NCI-H187 (cell line): ENCODE measurements around the gene PLEKHM3.
"Not testable (repeated sequence)": the region's sequence is repeated elsewhere in the genome, so short reads cannot be mapped to it uniquely, and the experiment has no call there.

Source experiments
- DNase-seq, 2 experiments: peaks; one replicate each; lab custom pipeline; 2025; lab: John Stamatoyannopoulos, UW

The PLEKHM3 gene

DNA sequence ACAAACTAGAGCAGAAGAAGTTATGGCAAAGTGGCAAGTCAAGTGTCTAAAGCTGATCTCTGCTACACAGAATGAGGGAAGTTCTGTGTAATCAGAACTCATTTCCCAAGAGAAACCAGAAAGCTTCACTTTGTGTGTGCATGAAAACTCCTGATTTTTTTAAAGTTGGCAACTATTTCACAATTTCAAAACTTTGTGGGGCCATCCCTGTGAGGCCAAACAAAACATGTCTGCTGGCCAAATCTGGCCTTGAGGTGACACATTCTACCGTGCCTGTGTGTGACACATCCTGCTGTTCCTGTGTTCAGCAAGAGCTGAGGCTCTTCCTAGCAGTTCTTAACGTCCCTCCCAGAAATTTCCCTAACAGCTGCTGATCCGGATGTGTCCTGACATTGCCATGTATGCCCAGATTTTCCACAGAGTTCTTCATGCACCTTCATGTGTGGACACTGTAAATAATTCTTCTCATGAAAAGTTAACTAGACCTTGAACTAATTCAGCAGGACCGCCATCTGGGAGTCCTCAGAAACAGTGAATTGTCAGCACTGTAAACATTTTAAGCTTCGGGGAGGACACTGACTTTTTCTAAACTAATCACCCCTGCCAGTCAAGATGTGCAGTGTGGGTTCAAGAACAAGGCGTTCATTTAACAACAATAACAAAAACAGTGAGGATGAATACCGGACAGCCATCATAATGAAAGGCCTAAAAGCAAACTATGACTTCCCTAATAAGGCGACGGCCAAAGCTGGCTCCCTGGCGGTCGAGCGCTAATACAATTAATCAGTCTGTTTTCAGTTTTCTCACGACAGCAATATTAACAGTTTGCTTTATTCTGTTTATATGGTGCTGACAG lies 99.0 kb downstream of the PLEKHM3 start:
- DNase-seq: no peak

GRCh38 chr2:207925601-207926000 lies 99.7 kb downstream of the PLEKHM3 start:
- no peak for DNase-seq

DNA sequence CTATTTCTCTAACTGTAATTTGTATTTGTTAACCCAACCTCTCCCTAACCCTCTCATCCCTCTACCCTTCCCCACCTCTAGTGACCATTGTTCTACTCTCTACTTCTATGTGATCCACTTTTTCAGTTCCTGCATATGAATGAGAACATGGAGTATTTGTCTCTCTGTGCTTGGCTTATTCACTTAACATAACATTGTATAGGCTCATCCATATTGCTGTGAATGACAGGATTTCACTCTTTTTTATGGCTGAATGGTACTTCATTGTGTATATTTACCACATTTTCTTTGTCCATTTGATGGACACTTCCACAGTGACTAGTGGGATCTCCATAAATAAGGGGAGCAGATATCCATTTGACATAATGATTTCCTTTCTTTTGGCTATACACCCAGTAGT lies 103.7 kb downstream of the PLEKHM3 start:
- DNase-seq: no peak

DNA sequence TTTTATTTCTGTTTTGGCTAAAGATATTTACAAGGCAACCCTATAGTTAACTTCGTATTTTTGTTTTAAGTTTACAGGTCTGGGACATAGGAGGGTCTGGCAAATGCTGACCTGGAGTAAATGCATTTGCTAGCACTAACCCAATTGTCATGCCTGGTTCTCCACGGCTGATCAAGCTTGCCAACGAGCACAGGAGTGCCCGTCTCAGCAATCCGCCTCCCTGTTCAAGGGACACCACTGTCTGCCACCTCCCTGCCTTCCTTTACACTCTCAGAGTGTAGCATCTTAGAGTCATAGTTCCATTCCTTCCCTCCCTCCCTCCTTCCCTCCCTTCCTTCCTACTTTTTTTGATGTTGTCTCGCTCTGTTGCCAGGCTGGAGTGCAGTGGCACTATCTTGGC lies 104.6 kb downstream of the PLEKHM3 start:
- no peak for DNase-seq

DNA sequence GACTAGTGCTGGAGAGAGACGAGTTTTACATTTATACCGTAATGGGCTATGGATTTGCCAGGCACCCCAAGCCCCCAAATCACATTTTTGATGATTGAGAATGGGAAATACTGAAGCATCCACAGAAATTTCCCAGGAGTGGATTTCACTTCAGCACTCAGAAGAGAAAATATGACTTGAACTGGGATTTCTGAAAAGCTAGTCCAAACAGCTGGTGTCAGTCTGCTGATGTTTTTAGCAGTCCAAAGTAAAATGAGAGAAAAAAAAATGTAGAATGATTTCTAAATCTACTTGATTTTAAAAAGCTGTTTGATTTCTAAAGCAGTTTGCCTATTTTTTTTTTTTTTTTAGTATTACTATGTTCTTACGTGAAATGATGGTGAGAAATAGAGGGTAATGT lies 105.0 kb downstream of the PLEKHM3 start:
- no peak for DNase-seq

DNA sequence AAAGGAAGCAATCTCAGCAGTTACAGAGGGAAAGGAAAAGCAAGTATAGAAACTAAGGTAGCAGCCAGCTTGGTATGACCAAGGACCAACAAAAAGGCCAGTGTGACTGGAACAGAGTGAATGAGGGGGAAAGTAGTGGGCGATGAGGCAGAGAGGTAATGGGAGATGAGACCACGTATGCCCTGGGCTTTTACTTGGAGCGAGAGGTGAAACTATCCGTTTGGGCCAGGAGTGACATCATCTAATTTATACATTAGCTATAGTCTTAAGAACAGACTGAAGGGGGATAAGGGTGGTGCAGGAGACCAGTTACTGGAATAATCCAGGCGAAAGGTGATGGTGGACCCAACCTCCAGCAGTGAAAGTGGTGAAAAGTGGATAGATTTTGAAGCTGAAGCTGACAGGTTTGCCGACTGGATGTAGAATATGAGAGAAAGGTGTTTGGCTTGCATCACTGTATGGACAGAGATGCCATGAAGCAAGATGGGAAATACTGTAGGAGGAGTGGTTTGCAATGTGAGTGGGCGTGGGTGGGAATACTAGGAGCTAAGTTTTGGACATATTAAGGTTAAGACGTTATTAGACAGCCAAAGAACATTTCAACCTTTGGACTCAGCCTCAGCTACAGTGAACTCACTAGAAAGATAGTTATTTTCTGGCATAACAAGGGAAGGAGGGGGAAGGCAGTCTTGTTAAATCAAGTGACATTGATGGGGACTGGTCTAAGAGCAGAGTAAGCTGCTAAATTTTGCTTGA lies 106.0 kb downstream of the PLEKHM3 start:
- no peak for DNase-seq

GRCh38 chr2:207914716-207915115 lies 110.6 kb downstream of the PLEKHM3 start:
- DNase-seq: no peak

DNA sequence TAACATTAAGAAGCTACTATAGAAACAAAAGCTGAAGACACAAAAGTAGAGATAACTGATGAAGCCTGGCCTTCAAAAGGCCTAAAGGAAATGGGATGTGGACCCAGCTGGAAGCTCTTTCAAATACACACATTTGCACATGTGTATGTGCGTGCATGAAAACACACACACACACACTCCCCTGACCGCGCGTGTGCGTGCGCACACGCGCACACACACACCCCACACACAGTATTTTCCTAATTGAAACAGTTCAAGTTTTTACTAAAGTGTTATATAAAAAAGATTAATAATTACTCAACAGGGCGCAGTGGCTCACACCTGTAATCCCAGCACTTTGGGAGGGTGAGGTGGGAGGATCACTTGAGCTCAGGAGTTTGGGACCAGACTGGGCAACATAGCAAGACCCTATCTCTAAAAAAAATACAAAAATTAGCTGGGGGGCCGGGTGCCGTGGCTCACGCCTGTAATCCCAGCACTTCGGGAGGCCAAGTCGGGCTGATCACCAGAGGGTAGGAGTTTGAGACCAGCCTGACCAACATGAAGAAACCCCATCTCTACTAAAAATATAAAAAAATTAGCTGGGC lies 111.5 kb downstream of the PLEKHM3 start:
- no peak for DNase-seq

GRCh38 chr2:207911856-207912255 lies 113.5 kb downstream of the PLEKHM3 start:
- no peak for DNase-seq

GRCh38 chr2:207911215-207911614 lies 114.1 kb downstream of the PLEKHM3 start:
- DNase-seq: no peak

DNA sequence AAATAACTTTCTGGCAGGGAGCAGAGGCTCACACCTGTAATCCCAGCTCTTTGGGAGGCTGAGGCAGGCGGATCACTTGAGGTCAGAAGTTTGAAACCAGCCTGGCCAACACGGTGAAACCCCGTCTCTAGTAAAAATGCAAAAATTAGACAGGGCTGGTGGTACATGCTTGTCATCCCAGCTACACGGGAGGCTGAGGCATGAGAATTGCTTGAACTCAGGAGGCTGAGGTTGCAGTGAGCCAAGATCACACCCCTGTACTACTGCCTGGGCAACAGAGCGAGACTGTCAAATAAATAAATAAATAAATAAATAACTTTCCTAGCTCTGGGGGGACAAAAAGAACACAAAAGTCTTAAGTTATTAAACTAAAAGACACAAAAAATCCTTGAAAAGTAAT lies 118.8 kb downstream of the PLEKHM3 start:
- not testable (repeated sequence) for DNase-seq

DNA sequence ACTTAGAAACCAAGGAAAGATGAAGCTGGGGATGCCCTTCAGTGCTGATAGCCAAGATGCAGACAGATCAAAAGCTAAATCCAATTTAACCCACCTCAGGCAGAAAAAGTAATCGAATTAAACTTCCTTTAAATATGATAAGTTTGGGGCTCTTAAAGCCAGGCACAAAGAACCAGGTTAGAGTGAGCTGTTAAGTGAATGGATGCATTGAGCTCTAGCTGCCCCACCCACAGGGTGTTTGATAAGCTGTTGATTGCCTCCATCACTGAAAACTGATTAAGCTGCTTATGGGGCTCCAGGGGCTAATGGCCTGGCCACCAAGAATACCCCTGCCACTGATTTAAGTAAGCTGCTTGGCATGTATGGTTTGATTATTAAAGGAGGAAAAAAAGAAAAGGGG lies 119.8 kb downstream of the PLEKHM3 start:
- no peak for DNase-seq

DNA sequence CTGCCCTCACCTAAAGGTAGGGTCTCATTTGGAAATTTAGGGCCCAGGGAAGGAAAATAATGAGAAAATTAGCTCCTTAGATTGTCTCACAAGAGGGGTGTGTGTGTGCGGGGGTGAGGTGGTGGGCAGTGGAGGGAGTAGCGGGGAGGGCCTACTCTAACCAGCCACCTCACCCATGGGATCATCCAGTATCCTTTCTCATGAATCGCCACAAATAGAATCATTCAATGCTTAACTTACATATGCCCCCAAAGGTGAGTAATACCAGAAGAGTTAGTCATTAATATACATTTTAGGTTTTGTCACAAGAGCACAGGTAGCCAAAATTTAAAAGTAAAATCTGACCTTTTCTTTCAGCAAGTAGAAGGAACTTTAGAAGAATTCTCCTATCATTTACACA lies 122.1 kb downstream of the PLEKHM3 start:
- DNase-seq: no peak

DNA sequence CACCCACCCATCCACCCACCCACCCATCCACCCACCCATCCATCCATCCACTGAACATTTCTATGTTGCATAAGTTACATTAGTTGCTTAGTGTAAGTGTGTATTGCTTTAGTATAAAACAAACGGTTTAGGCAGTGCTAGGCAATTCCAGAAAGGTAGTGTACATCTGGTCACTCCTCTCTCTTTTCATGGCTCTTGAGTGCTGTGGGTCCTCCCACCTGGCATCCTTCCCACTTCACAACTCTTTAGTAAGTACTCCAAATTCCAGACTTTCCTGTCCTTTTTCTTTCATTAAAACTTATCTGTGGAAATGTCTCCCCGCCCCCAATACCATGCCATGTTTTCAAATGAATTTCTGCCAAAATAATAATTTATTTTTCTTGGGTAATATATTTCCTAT lies 122.5 kb downstream of the PLEKHM3 start:
- no peak for DNase-seq

DNA sequence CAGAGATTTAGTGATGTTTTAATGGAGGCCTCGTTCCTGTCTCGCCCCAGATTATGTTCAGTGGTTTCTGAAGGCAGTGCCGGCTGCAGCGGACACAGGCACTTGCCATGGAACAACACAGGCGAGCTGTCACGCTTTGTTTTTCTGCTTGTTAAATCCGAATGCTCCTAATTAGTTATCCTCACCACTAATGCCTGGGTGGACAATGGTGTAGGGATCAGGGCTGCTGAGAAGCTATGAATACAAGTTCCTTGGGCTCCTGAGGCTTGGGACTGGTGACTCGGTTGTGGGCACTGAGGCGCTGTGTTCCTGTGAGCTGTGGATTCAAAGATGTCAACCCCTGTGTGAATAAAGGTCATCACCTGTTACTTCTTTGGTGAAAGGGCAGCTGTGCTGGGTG lies 123.5 kb downstream of the PLEKHM3 start:
- DNase-seq: no peak

- DNase-seq: peak; percentile 20 to 49
Measured at GRCh38 chr2:207901401-207901800, 123.9 kb downstream of the PLEKHM3 start.

DNA sequence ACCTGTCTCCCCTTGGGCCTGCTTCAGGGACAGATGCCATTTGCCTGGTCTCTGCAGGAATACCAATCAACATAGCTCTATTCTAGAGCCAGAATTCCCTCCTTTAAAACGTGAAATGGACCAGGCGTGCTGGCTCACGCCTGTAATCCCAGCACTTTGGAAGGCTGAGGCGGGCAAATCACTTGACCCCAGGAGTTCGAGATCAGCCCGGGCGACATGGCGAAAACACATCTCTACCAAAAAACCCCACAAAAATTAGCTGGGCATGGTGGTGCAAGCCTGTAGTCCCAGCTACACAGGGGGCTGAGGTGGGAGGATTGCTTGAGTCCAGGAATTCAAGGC lies 127.0 kb downstream of the PLEKHM3 start:
- DNase-seq: no peak

GRCh38 chr2:207897541-207898353 lies 127.6 kb downstream of the PLEKHM3 start:
- no peak for DNase-seq

GRCh38 chr2:207896525-207897285 lies 128.6 kb downstream of the PLEKHM3 start:
- no peak for DNase-seq

- no peak for DNase-seq
Measured at GRCh38 chr2:207895274-207895860, 130.0 kb downstream of the PLEKHM3 start.
